BLaER1 treated with 17β-estradiol and CSF1 and Interleukin-3, amounts not matched to agents 10 nM and 100 nM (cell line): Measurements from ENCODE around the gene EDAR.

ENCODE experiments used
- H3K27ac ChIP-seq, 11 experiments: shearing (Covaris generic); formaldehyde crosslinking; 2 replicates each; pipeline ENCODE4 v1.8.1; 2022
- H3K27me3 ChIP-seq, 11 experiments: shearing (Covaris generic); formaldehyde crosslinking; 2 replicates each; pipeline ENCODE4 v1.8.1; 2022
- H3K36me3 ChIP-seq, 11 experiments: shearing (Covaris generic); formaldehyde crosslinking; 2 replicates each; pipeline ENCODE4 v1.8.1; 2022
- H3K4me1 ChIP-seq, 10 experiments: shearing (Covaris generic); formaldehyde crosslinking; 2 replicates each; pipeline ENCODE4 v1.8.1; 2022
- H3K4me2 ChIP-seq, 11 experiments: shearing (Covaris generic); formaldehyde crosslinking; 2 replicates each; pipeline ENCODE4 v1.8.1; 2022
- H3K4me3 ChIP-seq, 10 experiments: shearing (Covaris generic); formaldehyde crosslinking; 2 replicates each; pipeline ENCODE4 v1.8.1; 2022
- H3K9ac ChIP-seq, 11 experiments: shearing (Covaris generic); formaldehyde crosslinking; 2 replicates each; pipeline ENCODE4 v1.8.1; 2022
- H3K9me3 ChIP-seq, 11 experiments: shearing (Covaris generic); formaldehyde crosslinking; replicated peaks in 1 of 11; 2 replicates each; pipeline ENCODE4 v1.8.1; 2022
- H4K20me1 ChIP-seq, 11 experiments: shearing (Covaris generic); formaldehyde crosslinking; 2 replicates each; pipeline ENCODE4 v1.8.1; 2022
- Cebpa-rat ChIP-seq, 11 experiments: shearing (Covaris generic); IDR thresholded peaks; 2 replicates each; pipeline ENCODE4 v1.8.1; 2022

EDAR gene

DNA sequence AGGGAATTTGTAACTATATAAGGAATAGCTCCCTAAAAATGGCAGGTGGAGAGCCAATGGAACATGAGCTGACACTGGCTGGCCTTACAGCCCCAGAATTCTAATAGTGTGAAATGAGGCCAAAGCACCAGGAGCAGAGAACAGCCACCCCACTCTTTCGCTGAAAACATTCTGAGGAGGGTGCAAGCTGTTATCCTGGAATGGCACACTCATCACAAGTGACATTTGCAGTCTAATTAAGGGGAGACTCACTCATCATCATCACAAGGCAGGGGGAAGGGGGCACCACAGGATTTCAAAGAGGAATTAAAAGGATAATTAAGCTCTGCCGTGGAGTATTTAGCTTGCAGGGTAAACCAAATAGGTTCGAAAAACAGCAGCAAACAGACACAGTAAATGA lies 94.3 kb downstream of the EDAR start:
- peaks cover 0 to 18% (median 11%) of the 10 kb centered on the region in 11 experiments; a peak in 16 of 22 replicates for H3K36me3 ChIP-seq
- TF ChIP-seq Cebpa-rat (IDR thresholded peaks at IDR 0.05), result no peak
- no peak overlapping the region for H3K4me2 ChIP-seq
- no peak overlapping the region for H3K9ac ChIP-seq
- no peaks in the 10 kb centered on the region for H3K27me3 ChIP-seq
- no peaks in the 10 kb centered on the region for H4K20me1 ChIP-seq
- no peaks in the 10 kb centered on the region for H3K4me1 ChIP-seq
- no peak overlapping the region for H3K27ac ChIP-seq
- peaks cover 19 to 47% (median 26%) of the 10 kb centered on the region in 11 experiments for H3K9me3 ChIP-seq
- H3K4me3 ChIP-seq, result no peak overlapping the region

DNA sequence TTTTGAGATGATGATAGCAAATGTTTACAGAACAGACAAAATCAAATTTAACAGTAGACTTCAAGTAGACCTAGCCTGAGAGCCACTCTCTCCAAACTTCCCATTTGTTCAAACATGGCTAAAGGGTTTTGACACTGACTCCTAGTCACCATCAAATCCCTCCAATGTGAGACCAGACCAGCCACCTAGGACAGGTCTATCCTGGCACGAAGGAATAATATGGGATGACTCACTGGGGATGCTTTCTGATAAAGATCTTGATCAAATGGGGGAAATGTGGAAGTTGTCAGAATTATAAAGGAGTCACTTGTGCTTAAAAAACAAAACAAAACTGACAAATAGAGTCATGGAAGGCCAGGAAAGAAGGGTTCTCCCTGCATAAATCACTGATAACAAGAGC lies 95.7 kb downstream of the EDAR start:
- no peaks in the 10 kb centered on the region for H3K4me1 ChIP-seq
- H3K9me3 ChIP-seq, result peaks cover 27 to 57% (median 37%) of the 10 kb centered on the region in 11 experiments
- H3K4me2 ChIP-seq, result no peak overlapping the region
- no peak overlapping the region for H3K27ac ChIP-seq
- no peaks in the 10 kb centered on the region for H3K27me3 ChIP-seq
- peaks cover 0 to 20% (median 13%) of the 10 kb centered on the region in 11 experiments; a peak in 16 of 22 replicates for H3K36me3 ChIP-seq
- no peak overlapping the region for H3K4me3 ChIP-seq
- H3K9ac ChIP-seq, result no peak overlapping the region
- no peak for TF ChIP-seq Cebpa-rat (IDR thresholded peaks at IDR 0.05)
- no peaks in the 10 kb centered on the region for H4K20me1 ChIP-seq

DNA sequence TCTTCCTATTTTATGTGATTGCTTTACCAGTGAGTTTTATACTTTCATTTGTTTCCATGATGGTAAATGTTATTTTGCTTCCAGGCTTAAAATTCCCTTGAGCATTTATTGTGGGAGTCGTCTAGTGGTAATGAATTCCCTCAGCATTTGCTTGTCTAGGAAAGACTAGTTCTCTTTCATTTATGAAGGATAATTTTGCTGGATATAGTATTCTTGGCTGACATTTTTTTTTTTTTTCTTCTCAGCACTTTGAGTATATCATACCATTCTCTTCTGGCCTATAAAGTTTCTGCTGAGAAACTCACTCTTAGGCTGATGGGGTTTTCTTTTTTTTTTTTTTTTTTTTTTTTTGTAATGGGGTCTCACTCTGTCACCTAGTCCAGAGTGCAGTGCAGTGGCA lies 99.1 kb downstream of the EDAR start:
- H3K4me2 ChIP-seq, result no peak overlapping the region
- peaks cover 43 to 61% (median 48%) of the 10 kb centered on the region in 11 experiments for H3K9me3 ChIP-seq
- H3K27me3 ChIP-seq, result no peaks in the 10 kb centered on the region

DNA sequence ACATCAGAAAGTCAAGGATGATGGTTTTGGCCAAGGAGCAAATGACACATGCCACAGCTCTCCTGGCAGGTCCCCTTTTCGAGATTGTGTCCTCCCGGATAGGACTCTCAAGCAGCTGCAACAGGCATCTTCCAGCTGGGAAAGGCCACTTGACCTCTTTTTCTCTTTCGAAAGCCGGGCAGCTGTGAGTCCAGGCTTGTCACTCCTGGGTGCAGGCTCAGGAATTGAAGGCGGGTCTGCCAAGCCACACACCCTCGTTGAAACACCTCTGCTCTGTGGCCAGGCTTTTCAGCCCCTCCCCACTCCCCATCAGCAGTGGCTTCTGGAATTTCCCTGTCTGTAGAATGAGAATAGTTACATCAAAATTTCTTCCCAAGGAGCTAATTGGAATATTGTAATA lies 104.4 kb downstream of the EDAR start:
- Histone ChIP-seq H3K27ac (no peak overlapping the region), H3K4me2 (no peak overlapping the region), H4K20me1 (no peaks in the 10 kb centered on the region), H3K36me3 (peaks cover 0 to 14% (median 5%) of the 10 kb centered on the region in 11 experiments; a peak in 12 of 22 replicates), H3K4me3 (no peak overlapping the region), H3K4me1 (no peaks in the 10 kb centered on the region), H3K9me3 (peaks cover 36 to 65% (median 54%) of the 10 kb centered on the region in 11 experiments), H3K9ac (no peak overlapping the region), H3K27me3 (no peaks in the 10 kb centered on the region)
- no peak for TF ChIP-seq Cebpa-rat (IDR thresholded peaks at IDR 0.05)

More for the DNA sequence above, 99.1 kb downstream of the EDAR start:
- Histone ChIP-seq H3K9ac (no peak overlapping the region), H3K36me3 (peaks cover 0 to 20% (median 13%) of the 10 kb centered on the region in 11 experiments; a peak in 16 of 22 replicates), H4K20me1 (no peaks in the 10 kb centered on the region), H3K4me1 (no peaks in the 10 kb centered on the region), H3K4me3 (no peak overlapping the region), H3K27ac (no peak overlapping the region)
- TF ChIP-seq Cebpa-rat (IDR thresholded peaks at IDR 0.05), result no peak

DNA sequence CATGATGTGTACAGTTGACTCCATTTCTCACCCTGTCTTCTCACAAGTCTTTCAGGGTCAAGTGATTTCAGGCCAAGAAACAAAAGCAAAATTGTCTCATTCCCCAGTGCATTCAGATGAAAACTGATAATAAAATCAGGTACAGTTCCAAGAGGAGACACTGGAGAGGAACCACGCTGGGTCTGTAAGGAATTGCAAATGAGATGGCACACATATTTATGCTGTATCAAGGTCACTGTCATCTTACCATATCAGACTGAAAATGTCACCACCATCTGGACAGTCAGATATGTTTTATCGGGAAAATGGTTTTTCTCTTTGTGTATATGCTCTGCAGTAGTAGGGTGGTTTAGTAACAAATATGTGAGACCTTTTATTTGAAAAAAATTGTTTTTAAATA lies 110.7 kb downstream of the EDAR start:
- Histone ChIP-seq H3K9me3 (peaks cover 22 to 48% (median 38%) of the 10 kb centered on the region in 11 experiments), H3K27ac (no peak overlapping the region), H3K4me3 (no peak overlapping the region), H3K4me2 (no peak overlapping the region), H4K20me1 (no peaks in the 10 kb centered on the region), H3K9ac (no peak overlapping the region), H3K27me3 (no peaks in the 10 kb centered on the region), H3K36me3 (peaks cover 4 to 58% (median 28%) of the 10 kb centered on the region in 11 experiments; a peak in 17 of 22 replicates), H3K4me1 (no peaks in the 10 kb centered on the region)
- TF ChIP-seq Cebpa-rat (IDR thresholded peaks at IDR 0.05), result no peak

DNA sequence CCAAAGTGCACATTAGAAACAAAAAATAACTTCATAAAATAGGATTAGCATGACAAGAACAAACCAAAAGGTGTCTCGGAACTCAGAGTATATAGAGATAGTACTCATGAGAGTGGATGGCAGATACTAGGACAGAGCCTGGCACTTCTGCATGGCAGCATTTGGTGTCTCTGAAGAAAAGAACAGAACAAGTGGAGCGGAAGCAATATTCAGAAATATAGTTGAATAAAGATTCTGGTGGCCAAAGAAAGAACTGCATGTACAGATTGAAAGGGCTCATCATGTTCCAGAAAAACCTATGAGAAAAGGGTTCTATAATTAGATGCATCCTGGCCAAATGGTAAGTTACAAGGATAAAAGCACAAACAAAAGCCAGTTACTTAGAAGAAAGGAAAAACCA lies 111.5 kb downstream of the EDAR start:
- TF ChIP-seq Cebpa-rat (IDR thresholded peaks at IDR 0.05), result no peak
- Histone ChIP-seq H3K9ac (no peak overlapping the region), H3K27ac (no peak overlapping the region), H3K27me3 (no peaks in the 10 kb centered on the region), H3K9me3 (peaks cover 22 to 45% (median 38%) of the 10 kb centered on the region in 11 experiments), H4K20me1 (no peaks in the 10 kb centered on the region), H3K36me3 (peaks cover 4 to 58% (median 28%) of the 10 kb centered on the region in 11 experiments; a peak in 17 of 22 replicates), H3K4me1 (no peaks in the 10 kb centered on the region), H3K4me2 (no peak overlapping the region), H3K4me3 (no peak overlapping the region)

DNA sequence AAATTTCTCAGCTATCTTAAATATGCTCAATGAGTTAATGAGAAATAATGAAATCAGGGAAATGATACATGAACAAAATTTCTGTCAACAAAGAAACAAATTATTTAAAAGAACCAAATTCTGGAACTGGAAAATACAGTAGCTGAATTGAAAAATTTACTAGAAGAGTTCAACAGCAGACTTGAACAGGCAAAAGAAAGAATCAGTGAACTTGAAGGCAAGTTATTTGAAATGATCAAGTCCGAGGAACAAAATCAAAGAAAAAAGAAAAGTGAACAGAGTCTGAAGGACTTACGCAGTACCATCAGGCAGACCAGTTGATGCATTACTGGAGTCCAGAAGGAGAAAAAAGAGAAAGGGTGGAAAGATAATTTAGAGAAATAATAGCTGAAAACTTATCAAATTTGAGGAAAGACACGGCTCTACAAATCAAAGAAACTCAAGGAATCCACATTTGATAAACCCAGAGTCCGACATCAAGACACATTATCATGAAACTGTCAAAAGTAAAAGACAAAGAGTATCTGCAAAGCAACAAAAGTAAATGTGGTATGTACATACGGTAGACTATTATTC lies 118.9 kb downstream of the EDAR start:
- no peak overlapping the region for H3K27ac ChIP-seq
- no peaks in the 10 kb centered on the region for H4K20me1 ChIP-seq
- no peak overlapping the region for H3K9ac ChIP-seq
- peaks cover 17 to 76% (median 53%) of the 10 kb centered on the region in 11 experiments for H3K36me3 ChIP-seq
- no peaks in the 10 kb centered on the region for H3K4me1 ChIP-seq
- no peaks in the 10 kb centered on the region for H3K27me3 ChIP-seq
- TF ChIP-seq Cebpa-rat (IDR thresholded peaks at IDR 0.05), result no peak
- H3K4me2 ChIP-seq, result no peak overlapping the region
- peaks cover 26 to 51% (median 45%) of the 10 kb centered on the region in 11 experiments for H3K9me3 ChIP-seq
- no peak overlapping the region for H3K4me3 ChIP-seq

DNA sequence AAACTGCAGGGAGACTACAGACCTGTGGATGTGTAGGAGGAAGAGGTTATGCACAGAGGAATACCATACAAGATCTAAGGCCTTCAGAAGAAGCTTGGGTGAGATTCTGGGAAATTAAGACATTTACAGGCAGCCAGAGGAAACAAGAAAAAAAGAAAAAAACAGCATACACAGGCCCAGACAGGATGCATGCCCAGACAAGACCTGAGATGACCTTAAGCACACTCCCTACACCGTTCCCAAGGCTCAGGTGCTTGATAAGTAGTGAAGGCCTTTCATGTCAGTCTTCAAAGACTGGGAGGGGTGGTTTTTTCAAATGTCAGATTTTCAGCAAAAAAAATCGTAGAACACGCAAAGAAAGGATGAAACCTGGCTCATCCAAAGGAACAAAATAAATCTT lies 119.5 kb downstream of the EDAR start:
- Histone ChIP-seq H3K4me1 (no peaks in the 10 kb centered on the region), H3K4me3 (no peak overlapping the region), H3K27me3 (no peaks in the 10 kb centered on the region), H4K20me1 (no peaks in the 10 kb centered on the region), H3K36me3 (peaks cover 17 to 75% (median 56%) of the 10 kb centered on the region in 11 experiments), H3K4me2 (no peak overlapping the region), H3K9ac (no peak overlapping the region), H3K9me3 (peaks cover 26 to 51% (median 45%) of the 10 kb centered on the region in 11 experiments), H3K27ac (no peak overlapping the region)
- no peak for TF ChIP-seq Cebpa-rat (IDR thresholded peaks at IDR 0.05)

DNA sequence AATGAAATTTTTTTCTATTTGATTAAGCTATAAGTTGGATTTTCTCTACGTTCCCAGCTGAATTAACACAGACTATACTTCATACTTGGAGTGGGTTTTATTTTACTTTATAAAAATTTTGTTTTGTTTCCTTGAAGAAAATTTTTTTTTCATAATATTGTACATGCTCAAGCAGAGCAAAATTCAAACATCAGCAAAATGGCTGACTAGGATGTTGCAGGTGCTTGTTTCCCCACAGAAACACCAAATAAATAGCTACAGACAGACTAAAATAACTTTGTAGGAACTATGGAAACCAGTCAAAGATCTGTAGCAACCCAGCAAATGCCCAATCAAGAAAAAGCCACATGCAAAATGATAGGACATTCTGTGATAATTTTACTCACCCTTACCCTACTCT lies 120.1 kb downstream of the EDAR start:
- Histone ChIP-seq H4K20me1 (no peaks in the 10 kb centered on the region), H3K27me3 (no peaks in the 10 kb centered on the region), H3K36me3 (peaks cover 17 to 75% (median 56%) of the 10 kb centered on the region in 11 experiments), H3K27ac (no peak overlapping the region), H3K4me2 (no peak overlapping the region), H3K4me3 (no peak overlapping the region), H3K4me1 (no peaks in the 10 kb centered on the region), H3K9me3 (peaks cover 26 to 51% (median 45%) of the 10 kb centered on the region in 11 experiments), H3K9ac (no peak overlapping the region)
- TF ChIP-seq Cebpa-rat (IDR thresholded peaks at IDR 0.05), result no peak

DNA sequence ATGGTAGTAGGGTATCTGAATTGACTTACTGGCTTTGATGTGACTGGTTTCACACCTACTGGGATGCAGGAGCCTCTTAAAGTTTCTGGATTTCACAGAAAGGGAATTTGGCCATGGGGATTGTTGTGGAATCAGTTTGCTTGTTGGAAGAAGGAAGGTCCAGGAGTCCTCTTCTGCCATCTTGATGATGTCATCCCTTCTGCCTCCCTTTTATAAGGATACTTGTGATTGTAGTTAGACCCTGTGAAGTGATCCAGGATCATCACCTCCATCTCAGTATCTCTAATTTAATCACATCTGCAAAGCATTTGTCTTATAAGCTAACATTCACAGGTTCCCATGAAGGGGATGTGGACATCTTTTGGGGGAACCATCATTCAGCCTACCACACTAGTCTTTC lies 123.0 kb downstream of the EDAR start:
- H3K36me3 ChIP-seq, result peaks cover 17 to 91% (median 58%) of the 10 kb centered on the region in 11 experiments
- TF ChIP-seq Cebpa-rat (IDR thresholded peaks at IDR 0.05), result no peak
- H3K9ac ChIP-seq, result no peak overlapping the region
- H3K4me2 ChIP-seq, result no peak overlapping the region
- no peaks in the 10 kb centered on the region for H3K4me1 ChIP-seq
- no peak overlapping the region for H3K27ac ChIP-seq
- H4K20me1 ChIP-seq, result no peaks in the 10 kb centered on the region
- H3K27me3 ChIP-seq, result no peaks in the 10 kb centered on the region
- H3K9me3 ChIP-seq, result peaks cover 26 to 54% (median 42%) of the 10 kb centered on the region in 11 experiments
- H3K4me3 ChIP-seq, result no peak overlapping the region
